Astrocyte of the cerebellum (primary cell): Measurements from ENCODE around the gene LHPP.

Experiments
- DNase-seq: peaks from one replicate; pipeline ENCODE4 v3.0.0-alpha.2; 2011; ENCODE audit warnings: low read depth
- H3K4me3 ChIP-seq: 2 replicates; pipeline ENCODE4 v1.5.1; 2011; ENCODE audit warnings: mild to moderate bottlenecking, low read depth, low read length, moderate library complexity
- in situ Hi-C: cut with HindIII; loops from 2 replicates; pipeline ENCODE4 v1.10.0; 2017; ENCODE audit warnings: low sequenced_read_pairs
- TF ChIP-seq, protein P1 (sequence below): IDR thresholded peaks from 2 replicates; pipeline ENCODE4 v1.5.1; 2012; ENCODE audit warnings: low read length, low read depth, moderate library complexity, mild to moderate bottlenecking; ENCODE audit errors: missing control alignments

The LHPP gene

DNA sequence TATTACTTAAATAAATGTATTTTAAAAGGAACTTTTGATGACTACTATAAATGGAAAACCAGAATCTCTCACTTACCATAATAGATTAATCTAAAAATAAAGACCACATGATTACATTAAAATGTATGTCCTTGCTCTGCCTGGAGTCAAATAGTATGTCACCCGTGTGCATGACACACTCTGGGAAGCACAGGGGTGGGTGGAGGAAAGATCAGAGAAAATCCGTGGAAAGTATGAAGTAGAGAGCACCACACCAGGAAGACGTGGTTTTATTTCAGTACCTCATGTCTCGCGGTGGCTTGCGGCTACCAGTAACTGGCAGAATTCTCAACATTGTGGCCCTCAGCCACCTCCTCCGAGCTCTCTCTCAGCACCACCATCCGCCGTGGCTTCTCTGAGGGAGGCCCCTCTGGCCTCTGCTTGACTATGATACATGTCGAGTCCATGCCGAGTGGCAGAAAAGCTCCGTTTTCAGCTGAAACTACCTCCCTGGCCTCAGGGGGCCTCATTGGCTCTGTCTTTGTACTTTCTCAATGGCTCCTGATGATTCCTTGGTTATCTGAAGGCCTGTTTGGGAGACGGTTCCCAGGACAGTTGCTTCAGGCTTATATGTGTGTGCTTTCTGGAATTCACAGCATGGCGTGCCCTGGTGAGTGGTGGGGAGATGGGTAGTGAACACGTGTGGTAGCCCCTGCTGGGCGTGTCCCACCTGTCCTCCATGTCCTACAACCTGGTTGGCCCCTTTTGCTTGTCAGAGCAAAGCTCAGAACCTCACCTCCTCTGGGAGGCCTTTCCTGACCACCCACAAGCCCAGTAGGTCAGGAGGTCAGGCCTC lies 49.8 kb downstream of the LHPP start:
- in situ Hi-C loops, result no loop called here
- TF ChIP-seq, protein P1, sequence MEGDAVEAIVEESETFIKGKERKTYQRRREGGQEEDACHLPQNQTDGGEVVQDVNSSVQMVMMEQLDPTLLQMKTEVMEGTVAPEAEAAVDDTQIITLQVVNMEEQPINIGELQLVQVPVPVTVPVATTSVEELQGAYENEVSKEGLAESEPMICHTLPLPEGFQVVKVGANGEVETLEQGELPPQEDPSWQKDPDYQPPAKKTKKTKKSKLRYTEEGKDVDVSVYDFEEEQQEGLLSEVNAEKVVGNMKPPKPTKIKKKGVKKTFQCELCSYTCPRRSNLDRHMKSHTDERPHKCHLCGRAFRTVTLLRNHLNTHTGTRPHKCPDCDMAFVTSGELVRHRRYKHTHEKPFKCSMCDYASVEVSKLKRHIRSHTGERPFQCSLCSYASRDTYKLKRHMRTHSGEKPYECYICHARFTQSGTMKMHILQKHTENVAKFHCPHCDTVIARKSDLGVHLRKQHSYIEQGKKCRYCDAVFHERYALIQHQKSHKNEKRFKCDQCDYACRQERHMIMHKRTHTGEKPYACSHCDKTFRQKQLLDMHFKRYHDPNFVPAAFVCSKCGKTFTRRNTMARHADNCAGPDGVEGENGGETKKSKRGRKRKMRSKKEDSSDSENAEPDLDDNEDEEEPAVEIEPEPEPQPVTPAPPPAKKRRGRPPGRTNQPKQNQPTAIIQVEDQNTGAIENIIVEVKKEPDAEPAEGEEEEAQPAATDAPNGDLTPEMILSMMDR, result no peak
- no peak overlapping the region for H3K4me3 ChIP-seq
- DNase-seq, result no peak

DNA sequence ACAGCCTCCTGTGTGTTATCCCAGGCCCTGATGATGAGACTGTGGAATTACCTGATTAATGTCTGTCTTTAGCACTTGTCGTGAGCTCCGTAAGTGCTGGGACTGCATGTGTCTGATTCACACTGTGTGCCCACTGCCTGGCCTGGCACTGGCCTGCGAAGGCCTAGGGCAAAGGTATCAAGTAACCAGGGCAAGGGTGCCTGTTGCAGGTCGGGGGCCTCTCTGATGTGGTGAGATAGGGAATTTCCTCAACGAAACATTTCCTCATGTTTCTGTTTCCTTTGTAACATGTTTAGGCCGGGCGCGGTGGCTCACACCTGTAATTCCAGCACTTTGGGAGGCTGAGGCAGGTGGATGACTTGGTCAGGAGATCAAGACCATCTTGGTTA lies 50.4 kb downstream of the LHPP start:
- DNase-seq, result no peak
- TF ChIP-seq, protein P1, result no peak
- in situ Hi-C loops, result no loop called here

DNA sequence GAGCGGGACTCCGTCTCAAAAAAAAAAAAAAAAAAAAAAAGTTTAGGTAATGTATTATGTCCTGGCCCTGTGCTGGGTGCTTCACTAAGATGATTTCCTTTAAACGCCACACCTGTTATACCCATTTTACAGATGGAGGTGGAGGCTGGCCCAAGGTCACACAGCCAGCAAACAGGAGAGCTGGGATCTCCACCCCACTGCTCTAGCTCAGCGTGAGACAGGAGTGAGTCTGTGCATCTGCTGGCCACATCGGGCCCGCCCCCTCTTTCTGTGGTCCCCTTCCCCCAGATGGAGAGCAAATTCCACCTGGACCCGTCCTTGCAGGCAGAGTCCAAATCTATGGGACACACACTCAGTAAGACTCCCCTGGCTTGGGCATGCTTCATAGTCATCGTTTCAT lies 51.0 kb downstream of the LHPP start:
- DNase-seq, result no peak
- TF ChIP-seq, protein P1, result no peak
- in situ Hi-C loops, result no loop called here
- no peak overlapping the region for H3K4me3 ChIP-seq

More for the DNA sequence above, 50.4 kb downstream of the LHPP start:
- no peak overlapping the region for H3K4me3 ChIP-seq

DNA sequence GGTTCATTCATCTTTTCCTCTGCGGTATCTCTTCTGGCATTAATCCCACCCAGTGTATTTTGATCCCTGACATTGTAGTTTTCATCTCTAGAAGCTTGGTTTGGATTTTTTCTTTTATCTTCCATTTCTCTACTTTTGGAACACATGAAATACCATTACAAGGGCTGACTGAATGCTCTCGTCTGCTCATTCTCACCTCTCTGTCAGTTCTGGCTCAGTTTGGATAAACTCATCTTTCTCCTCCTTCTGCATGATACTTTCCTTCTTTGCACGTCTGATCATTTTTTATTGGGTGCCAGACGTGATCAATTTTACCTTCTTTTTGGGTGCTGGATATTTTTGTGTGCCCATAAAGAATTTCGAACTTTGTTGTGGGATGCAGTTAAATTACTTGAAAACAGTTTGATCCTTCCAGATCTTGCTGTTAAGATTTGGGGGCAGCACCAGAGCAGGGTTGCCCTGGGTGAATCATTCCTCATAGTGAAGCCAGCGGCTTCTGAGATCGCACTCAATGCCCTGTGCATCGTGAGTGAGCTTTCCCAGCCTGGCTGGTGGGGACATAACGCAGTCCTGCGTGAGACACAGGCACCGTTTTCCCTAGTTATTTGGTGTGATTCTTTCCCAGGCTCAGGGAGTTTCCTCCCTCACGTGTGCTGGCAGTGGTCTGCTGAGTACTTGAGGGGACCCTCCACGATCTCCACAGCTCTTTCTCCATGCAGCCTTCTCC lies 53.8 kb downstream of the LHPP start:
- TF ChIP-seq, protein P1, result no peak
- no peak for DNase-seq
- in situ Hi-C loops, result no loop called here
- H3K4me3 ChIP-seq, result no peak overlapping the region

DNA sequence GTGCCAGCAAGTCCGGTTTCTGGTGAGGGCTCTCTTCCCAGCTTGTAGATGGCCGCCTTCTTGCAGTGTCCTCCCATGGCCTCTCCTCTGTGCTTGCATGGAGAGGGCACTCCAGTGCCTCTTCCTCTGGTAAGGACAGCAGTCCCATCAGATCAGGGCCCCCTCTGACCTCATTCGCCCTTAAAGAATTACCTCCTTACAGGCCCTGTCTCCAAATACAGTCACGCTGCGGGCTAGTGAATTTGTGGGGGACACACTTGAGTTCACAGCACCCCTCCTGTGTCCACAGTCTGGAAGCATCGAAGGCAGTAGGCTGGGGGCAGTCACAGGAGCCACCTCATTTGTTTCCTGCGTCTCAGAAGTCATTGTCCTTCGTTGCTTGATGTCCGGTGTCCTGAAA lies 54.6 kb downstream of the LHPP start:
- DNase-seq, result no peak
- TF ChIP-seq, protein P1, result no peak
- H3K4me3 ChIP-seq, result no peak overlapping the region
- in situ Hi-C loops, result no loop called here

DNA sequence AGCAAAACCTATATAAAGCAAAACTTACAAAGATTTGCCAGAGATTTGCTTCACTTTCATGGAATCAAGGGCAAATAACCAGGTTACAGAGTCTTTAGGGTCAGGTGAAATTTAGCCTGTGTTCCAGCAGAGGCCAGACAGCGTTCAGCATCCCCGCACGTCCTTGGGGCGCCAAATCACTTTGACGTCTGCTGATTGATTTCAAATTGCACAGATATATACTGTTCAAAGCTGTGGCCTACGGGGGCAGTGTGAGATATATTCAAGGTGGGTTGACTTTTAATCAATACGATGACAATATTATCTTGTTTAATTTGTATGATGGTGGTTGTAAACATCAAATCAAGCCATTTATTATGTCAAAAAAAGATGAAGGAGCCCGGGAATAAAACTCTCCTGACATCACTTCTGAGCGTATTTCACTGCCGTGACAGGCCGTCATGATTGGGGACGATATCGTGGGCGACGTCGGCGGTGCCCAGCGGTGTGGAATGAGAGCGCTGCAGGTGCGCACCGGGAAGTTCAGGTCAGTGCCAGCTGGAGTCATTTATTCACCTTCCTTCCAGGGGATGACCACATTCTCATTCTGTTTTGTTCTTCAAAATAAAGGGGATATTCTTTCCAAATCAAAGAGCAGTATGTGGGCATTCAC lies 55.2 kb downstream of the LHPP start:
- in situ Hi-C loops, result no loop called here
- DNase-seq, result no peak
- no peak overlapping the region for H3K4me3 ChIP-seq
- TF ChIP-seq, protein P1, result no peak
